Cardiac septum (tissue), 1 donor: ENCODE measurements around the gene ZNF202. TPM values are rescaled to one million over a fixed set of nuclear protein-coding genes. Genes with fewer than 3 reads are reported as not detected.
"Not testable (repeated sequence)": the region's sequence is repeated elsewhere in the genome, so short reads cannot be mapped to it uniquely, and the experiment has no call there.

ENCODE experiments used
- DNase-seq: peaks from one replicate; pipeline ENCODE4 v3.0.0-alpha.2; 2020; ENCODE audit warnings: low spot score
- intact Hi-C: fragments of 100-400 bp; cut with DNase I; formaldehyde crosslinking; loops from one replicate; pipeline ENCODE4 v1.14.0; 2022
- long read RNA-seq: library from polyadenylated mRNA; unstranded; transcript quantifications from one replicate; pipeline ENCODE4 v2.0.0, GENCODE V29; 2021
- total RNA-seq: library from RNA; stranded (reverse); fragmentation: NEBNext Ultra II Directional; extraction: Animal tissue kit (Norgen Biotek cat#: 25700); gene quantifications from one replicate; pipeline ENCODE4 v1.2.1, GENCODE V29; 2021
- donor health status: DM: no; HTN: no; CAD: no.

Gene ZNF202
- total RNA-seq, result 6.2 TPM
- long read RNA-seq, partial matches to known transcripts, result 1 of 10 reads
- long read RNA-seq, other reads (novel, unspliced or antisense), result 7 of 10 reads

DNA sequence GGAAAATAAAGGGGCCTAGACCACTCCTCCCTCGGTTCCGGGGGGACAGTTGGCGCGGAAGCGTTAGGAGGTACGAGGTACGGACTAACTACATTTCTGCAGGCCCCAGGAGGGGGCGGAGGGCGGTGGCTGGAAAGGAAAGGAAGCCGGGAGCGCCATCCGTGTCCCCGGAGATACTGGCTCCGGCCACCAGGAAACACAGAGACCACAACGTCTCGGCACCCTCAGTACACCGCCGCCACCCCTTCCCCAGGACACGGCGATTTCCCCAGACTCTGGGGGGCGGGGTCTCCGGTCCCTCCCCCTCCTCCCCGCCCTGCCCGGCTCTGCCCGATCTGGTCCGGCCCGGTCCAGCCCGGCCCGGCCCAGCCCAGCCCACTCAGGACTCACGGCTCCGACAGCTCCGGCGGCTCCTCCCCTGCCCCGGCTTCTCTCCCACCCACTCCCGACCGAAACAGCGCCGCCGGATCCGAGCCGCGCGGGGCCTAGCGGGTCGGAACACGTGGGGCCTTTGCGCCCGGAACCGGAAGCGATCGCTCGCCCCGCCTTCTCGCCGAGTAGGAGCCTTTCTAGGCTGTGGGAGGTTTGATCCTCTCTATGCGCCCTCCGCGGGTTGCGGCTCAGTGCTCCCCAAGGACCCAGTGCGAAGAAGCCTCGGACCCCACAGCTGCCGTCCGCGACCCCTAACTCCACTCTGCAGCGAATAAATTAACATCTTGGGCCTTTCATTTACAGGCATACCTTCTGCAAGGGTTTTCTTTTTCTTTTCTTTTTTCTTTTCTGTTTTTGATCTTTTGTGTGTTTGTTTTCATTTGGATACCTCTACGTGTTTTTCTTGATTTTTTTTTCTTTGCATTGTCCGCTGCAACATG, at the start of gene ZNF202:
TSS of gene ZNF202 (minus strand) at position 502 of the 872 bp plus-strand sequence. CDS start 10,772 bp downstream, outside the sequence.
- intact Hi-C loops, result no loop called here
- DNase-seq, result peak; percentile 95

DNA sequence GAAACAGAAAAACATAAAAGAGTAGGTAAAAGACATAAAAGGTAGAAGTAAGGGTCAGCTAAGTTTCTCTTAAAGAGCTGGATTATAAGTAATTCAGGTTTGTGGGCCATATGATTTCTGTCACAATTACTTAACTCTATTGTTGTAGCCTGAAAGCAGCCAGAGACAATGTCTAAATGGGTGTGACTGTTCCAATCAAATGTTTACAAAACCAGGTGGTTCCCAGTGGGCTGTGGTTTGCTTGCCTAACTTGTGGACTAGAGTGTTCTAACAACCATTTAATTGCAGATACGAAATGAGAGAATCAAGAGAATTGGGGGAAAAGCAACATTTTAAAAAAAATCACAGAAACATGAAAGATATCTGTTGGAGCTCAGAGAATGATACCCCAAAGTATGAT, 42.1 kb upstream of the ZNF202 start:
- intact Hi-C loops, result no loop called here
- DNase-seq, result no peak

DNA sequence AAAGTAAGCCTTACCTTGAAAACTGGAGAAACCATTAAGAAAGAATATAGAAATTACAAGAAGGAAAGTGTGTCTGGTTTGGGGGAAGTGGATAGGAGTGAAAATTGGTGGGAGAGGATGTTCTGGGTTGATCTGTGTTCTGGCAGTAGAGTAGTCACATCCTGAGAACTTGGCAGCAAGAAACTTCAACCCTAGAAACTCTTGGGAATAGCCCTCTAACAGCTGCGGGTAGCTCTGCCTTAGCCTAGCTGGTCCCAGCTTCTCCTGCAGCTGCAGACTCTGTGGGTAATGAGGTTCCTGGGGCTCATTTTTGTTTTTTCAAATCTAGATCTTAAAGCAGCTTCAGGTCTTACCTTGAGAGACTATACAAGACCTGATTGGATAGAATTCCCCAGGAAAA, 37.1 kb upstream of the ZNF202 start:
- no peak for DNase-seq
- intact Hi-C loops, result no loop called here

DNA sequence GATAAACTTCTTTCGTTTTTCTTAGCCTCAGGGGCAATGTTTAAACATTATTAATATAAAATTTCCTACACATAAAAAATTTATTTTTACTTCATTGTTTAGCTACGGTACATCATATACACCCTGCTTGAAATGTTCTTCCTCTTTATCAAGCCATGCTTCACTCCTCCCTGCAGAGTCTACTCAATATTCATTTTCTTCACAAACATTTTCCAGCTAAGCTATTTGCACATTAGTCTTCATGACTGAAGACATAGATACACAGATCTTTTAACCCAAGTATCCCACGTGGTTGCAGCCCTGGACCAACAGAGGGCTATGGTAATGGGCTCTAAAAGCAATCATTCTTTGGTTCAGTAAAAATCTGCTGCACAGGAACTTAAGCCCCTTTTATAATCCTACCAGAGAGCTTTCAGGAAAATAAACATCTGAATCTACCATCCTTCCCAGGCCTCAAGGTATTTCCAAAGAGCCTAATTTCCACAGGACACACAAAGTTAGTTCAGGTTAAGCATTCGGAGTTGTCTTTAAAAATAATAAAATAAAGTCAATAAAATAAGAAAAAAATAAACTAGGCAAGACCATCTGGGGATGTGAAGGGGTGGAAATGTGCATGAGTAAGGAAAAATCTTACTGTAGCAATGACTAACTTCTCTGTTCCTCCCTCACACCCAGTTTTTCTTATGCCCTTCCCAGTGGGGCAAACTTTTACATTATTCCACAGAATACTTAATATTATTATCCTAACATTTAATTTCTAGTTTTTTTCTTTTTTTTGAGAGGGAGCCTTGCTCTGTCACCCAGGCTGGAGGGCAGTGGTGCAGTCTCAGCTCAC, 34.5 kb upstream of the ZNF202 start:
- no peak for DNase-seq
- intact Hi-C loops, result no loop called here

DNA sequence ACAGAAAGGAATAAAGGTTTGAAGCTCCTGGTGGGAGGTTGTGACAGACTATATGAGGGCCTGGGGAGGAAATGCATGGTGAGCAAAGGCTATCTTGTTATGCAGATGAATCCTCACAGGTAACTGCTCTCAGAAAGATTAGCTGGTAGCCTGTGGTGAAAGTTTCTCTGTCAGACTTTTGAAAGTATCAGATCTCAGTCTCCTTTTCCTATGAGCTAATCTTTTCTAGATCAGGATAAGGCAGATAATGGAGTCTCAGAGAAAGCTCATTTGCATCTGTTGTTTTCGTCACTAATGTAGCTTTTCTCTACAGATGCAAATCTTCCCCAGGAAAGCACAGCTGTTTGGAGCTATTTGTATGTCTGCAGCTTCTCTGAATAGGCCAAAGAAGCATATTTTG, 33.8 kb upstream of the ZNF202 start:
- intact Hi-C loops, result no loop called here
- DNase-seq, result no peak

DNA sequence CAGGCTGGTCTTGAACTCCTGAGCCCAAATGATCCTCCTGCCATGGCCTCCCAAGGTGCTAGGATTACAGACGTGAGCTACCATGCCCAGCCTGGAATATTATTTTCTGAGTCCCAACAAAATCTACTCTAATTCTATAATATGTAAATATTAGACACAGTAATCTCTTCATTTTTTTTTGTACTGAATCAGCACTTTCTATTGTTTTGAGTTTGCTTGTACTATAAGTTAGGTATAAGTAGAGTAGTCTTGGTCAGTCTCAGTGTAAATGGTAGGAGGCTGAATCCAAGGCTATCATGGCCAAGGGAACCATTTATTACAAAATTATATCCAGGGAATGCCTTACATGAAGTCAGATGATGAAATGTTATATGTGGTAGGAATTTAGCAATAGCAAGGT, 32.5 kb upstream of the ZNF202 start:
- DNase-seq, result no peak
- intact Hi-C loops, result no loop called here

DNA sequence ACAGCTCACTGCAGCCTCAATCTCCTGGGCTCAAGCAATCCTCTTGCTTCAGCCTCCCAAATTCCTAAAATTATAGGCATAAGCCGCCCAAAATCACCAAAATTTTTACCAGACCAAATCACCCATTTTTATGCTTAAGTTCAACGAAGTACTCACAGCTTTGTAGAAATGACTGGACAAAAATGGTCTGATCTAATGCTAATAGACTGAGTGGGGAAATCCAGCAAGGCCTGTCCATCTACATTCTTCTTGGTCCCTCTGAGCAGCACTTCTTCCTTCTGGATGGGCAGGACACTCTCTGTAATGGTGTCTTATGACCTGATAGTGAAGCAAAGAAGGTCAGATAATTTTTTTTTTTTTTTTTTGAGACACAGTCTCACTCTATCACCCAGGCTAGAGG, 31.6 kb upstream of the ZNF202 start:
- no peak for DNase-seq
- intact Hi-C loops, result no loop called here

DNA sequence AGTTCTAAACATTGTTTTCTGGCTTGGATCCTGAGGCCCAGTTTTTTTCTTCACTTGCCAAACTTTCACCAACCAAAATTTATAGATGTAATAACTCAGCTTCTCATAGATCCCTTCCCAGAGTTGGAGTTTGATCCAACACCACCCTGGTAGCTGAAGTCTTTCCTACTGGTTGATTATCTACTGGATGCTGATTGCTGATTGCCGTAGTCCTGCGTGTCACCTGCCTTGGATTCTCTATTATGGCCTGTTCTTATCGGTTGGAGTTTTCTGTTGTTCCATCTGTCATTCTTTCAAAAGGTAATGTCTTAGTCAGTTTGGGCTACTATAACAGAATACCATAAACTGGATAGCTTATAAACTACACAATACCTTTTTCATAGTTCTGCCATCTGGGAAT, 30.2 kb upstream of the ZNF202 start:
- no peak for DNase-seq
- intact Hi-C loops, result no loop called here

DNA sequence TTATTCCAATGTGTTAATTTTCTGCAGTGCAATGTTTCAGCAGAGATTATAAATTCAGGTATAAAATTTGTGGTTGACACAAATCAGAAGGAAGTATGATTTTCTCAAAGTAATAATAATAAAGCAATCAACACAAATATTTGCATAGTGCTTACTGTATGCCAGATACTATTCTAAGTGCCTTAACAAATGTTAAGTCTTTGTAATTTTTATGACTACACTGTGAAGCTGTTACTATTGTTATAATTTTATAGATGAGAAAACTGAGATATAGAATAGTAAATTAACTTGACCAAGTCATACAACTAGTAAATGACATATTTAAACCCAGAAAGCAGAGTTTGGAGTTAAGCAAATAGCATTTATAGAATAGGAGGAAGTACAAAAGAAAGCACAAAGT, 29.3 kb upstream of the ZNF202 start:
- intact Hi-C loops, result no loop called here
- no peak for DNase-seq

DNA sequence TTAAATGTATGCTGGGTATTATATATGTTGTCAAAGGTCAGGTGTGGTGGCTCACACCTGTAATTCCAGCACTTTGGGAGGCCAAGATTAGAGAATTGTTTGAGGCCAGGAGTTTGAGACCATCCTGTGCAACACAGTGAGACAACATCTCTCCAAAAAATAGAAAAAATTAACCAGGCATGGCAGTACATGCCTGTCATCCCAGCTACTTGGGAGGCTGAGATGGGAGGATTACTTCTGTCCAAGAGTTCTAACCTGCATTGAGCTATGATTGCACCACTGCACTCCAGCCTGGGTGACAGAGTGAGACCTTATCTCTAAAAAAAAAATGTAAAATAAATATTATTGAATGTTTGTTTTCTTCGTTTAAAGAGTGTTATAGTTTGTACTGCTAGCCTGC, 24.1 kb upstream of the ZNF202 start:
- DNase-seq, result no peak
- intact Hi-C loops, result no loop called here

DNA sequence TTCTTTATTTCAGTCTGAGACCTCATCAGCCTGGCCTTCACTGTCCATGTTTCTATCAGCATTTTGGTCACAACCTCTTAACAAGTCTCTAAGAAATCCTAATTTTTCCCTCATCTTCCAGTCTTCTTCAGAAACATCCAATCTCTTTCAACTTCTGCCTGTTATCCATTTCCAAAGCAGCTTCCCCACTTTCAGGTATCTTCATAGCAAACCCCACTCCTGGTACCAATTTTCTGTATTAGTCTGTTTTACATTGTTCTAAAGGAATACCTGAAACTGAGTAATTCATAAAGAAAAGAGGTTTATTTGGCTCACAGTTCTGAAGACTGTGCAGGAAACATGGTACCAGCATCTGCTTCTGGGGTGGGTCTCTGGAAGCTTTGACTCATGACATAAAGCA, 21.0 kb upstream of the ZNF202 start:
- intact Hi-C loops, result no loop called here
- no peak for DNase-seq

DNA sequence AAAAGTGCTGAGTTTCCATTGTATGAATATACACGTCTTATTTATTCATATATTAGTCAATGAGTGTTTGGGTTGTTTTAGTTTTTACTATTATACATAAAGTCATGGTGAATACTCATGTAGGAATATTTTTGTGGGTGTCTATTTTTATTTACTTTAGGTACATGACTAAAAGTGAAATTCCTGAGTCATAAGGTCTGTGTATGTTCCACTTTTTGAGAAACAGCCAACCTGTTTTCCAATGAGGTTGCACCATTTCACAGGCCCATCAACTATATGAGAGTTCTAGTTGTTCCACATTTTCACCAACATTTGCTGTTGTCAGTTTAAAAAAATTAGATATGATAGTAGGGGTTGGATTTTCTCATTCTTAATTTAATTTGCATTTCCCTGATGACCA, 19.4 kb upstream of the ZNF202 start:
- DNase-seq, result no peak
- intact Hi-C loops, result no loop called here

DNA sequence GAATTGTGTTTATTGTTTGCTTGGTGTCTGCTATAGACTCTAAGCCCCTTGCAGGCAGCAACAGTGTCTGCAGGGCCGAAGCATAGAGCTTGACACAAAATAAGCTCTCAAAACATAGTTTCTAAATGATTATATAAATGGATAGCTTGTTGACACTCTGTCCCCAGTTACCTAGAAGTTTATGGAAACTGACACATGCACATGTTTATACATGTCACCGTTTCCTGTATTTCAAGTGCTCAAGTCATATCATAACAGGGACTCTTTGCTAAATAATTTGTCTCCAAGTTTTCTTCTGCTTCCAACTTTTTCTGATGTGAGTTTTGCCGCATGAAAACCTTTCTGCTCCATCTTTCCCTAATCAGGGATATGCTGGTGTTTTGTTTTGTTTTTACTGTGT, 16.5 kb upstream of the ZNF202 start:
- no peak for DNase-seq
- intact Hi-C loops, result no loop called here

DNA sequence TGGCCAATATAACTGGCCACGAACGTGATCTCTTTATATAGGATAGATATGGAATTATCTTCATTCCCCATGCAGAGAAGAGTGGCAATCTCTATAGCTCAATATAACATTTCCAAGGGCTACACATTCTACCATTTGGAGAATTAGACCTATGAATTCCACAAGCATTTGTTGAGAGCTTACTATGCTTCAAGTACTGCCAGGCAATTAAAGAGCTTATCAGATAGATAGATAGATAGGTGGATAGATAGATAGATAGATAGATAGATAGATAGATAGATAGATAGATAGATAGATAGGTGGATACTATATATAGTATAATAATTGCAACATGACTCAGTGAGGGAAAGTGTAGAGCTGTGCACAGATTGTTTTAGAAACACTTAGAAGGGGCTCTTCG, 14.4 kb upstream of the ZNF202 start:
- intact Hi-C loops, result no loop called here
- no peak for DNase-seq

DNA sequence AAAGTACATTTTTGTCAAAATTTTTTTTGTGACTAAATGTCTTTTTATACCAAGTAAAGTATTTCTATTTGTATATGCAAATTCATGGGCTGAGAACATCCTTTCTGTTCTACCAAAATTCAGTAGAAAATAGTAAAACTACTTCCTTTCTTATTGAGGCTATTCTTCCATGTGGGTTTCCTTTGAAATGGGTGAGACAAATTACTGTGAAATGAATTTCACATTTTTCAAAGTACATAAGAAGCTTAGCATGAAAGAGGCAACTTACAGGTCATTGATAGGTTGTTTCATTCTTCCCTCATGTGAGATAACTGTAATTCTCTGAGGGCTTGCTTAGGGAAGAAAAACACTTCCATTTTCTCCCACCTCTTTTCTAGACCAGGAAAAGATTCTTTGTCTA, 13.9 kb upstream of the ZNF202 start:
- intact Hi-C loops, result no loop called here
- no peak for DNase-seq

DNA sequence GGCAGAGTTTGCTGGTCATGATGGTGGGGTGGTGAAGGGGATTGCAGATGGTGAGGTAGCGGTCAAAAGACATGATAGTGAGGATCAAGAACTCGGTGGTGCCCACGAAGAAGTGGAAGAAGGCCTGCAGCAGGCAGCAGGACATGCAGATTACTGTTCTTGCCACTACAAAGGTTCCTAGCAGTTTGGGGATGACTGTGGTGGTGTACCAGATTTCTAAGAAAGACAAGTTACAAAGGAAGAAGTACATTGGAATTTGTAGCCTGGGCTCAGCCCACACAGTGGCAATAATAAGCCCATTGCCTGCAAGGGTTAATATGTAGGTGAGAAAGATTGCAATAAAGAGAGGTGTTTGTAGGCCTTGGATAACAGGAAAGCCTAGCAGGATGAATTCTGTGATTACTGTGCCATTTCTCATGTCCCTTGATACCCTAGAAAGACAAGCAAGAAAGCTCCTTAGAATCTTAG, 12.7 kb upstream of the ZNF202 start, which contains the start of gene OR6X1:
TSS of gene OR6X1 (minus strand) at position 418 of the 468 bp plus-strand sequence. CDS start at position 418, 0 bp downstream.
- intact Hi-C loops, result no loop called here
- DNase-seq, result no peak

DNA sequence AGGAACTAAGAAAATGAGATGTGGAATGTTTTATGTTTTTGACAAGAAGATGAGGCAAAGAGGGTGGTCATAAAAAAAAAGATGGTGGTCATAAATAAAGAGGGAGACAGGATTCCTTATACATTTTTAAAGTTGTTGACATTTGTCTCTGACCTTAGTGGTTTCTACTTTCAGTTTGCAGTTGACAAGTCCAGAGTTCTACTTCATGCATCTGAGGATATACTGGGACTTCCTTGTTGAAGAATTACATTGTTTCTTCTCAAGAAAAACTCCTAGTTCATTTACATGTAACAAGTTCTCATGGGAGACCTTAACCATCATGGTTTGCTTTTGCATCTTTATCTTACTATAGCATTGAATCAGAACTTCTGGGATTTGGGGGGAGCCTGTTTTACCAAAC, 11.7 kb upstream of the ZNF202 start:
- intact Hi-C loops, result no loop called here

DNA sequence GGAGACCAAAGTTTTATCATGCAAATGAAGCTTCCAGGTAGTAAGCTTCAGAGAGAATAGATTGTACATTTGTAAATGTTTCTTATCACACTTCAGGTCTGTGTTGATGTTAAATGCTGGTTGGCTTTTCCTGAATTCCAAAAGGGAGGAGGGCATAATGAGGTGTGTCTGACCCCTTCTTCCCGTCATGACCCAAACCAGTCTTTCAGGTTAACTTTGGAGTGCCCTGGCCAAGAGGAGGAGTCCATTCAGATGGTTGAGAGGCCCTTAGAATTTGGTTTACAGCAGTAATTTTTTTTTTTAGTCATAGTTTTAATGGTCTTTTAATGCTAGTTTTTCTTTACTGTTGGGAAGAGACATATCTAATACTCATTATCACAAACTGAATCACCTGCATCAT, 10.3 kb upstream of the ZNF202 start:
- intact Hi-C loops, result no loop called here
- DNase-seq, result no peak

More for the DNA sequence above, 11.7 kb upstream of the ZNF202 start:
- DNase-seq, result no peak

DNA sequence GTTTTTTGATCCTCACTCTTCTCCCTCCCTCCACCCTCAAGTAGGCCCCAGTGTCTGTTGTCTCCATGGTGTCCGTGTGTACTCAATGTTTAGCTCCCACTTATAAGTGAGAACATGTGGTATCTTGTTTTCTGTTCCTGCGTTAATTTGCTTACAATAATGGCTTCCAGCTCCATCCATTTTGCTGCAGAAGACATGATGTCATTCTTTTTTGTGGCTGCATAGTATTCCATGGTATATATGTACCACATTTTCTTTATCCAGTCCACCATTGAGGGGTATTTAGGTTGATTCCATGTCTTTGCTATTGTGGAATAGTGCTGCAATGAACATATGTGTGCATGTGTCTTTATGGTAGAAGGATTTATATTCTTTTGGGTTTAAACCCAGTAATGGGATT, 6.9 kb upstream of the ZNF202 start:
- intact Hi-C loops, DNase-seq: not testable (repeated sequence)

DNA sequence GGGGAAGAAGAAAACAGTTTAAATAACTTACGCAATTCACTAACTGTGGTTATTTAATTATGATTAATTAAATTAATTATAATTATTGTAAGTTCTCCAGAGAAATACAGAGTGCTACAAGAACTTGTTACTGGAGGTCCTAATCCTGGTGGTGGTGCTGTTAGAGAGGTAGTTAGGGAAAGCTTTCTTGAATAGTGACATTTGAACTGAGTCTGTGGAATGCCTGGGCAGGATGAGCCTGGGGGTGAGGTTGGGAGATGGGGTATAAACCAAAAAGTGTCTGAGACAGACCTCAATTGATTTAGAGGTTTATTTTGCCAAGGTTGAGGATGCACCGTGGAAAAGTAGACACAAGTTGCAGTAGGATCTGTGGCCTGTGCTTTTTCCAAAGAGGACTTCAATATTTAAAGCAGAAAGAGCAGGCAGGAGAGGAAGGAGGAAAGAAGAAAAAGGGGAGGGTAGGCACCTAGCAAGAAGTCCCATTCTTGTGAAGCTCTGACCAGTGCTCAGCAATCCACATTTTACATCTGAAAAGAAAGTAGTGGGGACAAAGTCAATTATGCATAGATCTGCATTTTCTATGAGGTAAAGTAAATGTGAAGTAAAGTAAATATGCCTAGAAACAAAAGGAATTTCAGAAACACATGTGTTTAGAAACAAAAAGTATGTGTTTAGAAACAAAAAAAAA, 4.4 kb upstream of the ZNF202 start:
- intact Hi-C loops, result no loop called here
- no peak for DNase-seq
